ENCODE results near the gene CHAF1A.
A peak's percentile ranks its signal among the peaks of the same experiment; 100 is the strongest.

The CHAF1A gene

GRCh38 chr19:4360641-4361151 is 41.7 kb upstream of the CHAF1A start:
- no peaks in the 10 kb centered on the region for H3K9me3 ChIP-seq (ENCODE audit: insufficient read depth, low read depth, low read length)
- H3K36me3 ChIP-seq (ENCODE audit: insufficient read depth, low read length) = peaks cover 55% of the 10 kb centered on the region
- no peak overlapping the region for H3K4me3 ChIP-seq (ENCODE audit: low read length)
- 80% methylated on average over 12 of the region's 12 CpGs for WGBS
- no peaks in the 10 kb centered on the region for H3K27me3 ChIP-seq (ENCODE audit: insufficient read depth, low read length)
- H3K4me1 ChIP-seq (ENCODE audit: insufficient read depth, low read length) = no peaks in the 10 kb centered on the region
- no peak overlapping the region; the same call in 1 of the 2 replicates for H3K9ac ChIP-seq (ENCODE audit: low read depth, low read length)
- H3K27ac ChIP-seq (ENCODE audit: low read depth, low read length) = peak overlapping the region; percentile 56; the same call in 1 of the 2 replicates

DNA sequence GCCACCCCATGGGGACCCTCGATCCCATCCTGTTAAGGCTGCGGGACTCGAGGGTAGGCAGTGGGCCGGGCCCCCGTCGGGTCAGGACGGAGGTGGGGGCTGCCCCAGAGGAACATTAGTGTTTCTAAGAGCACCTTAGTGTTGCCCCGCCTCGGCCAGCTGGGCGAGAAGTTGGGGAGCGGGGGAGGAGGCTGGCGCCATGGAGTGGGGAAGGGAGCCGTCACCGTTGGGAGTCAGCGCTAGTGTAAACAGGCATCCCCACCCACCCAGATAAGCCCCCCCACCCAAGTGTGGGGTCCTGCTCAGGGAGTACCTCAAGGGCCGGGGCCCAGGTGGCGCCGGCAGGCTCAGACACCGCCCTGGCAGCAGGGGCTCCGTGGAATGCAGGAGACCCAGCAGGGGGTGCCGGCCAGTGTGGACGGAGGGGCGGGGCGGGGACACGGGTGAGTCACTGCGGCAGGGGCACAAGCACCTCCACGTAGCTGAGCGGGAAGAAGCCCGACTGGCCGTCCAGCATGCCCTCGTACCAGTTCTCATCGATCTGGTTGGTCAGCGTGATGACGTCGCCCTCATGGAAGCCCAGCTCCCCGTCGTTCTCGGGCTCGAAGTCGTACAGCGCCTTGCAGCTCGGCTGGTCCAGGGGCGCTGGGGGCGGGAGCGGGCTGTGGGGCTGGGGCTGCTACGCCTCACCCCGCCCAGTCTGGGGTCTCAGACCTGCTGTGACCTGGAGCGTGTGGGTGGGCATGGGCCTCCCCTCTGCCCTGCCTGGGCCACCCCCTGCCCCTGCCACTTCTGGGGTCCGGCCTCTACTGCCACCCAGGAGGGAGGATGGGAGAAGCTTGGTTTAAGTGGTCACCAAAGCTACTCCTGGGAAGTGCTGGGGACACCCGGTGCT is 41.0 kb upstream of the CHAF1A start:
- Histone ChIP-seq H3K4me3 (ENCODE audit: low read length) (no peak overlapping the region), H3K27me3 (ENCODE audit: insufficient read depth, low read length) (no peaks in the 10 kb centered on the region), H3K9me3 (ENCODE audit: insufficient read depth, low read depth, low read length) (no peaks in the 10 kb centered on the region), H3K4me1 (ENCODE audit: insufficient read depth, low read length) (no peaks in the 10 kb centered on the region), H3K27ac (ENCODE audit: low read depth, low read length) (peak overlapping the region; percentile 56; the same call in 1 of the 2 replicates), H3K9ac (ENCODE audit: low read depth, low read length) (no peak overlapping the region), H3K36me3 (ENCODE audit: insufficient read depth, low read length) (peaks cover 55% of the 10 kb centered on the region)
- 85% methylated on average over 47 of the region's 50 CpGs for WGBS

DNA sequence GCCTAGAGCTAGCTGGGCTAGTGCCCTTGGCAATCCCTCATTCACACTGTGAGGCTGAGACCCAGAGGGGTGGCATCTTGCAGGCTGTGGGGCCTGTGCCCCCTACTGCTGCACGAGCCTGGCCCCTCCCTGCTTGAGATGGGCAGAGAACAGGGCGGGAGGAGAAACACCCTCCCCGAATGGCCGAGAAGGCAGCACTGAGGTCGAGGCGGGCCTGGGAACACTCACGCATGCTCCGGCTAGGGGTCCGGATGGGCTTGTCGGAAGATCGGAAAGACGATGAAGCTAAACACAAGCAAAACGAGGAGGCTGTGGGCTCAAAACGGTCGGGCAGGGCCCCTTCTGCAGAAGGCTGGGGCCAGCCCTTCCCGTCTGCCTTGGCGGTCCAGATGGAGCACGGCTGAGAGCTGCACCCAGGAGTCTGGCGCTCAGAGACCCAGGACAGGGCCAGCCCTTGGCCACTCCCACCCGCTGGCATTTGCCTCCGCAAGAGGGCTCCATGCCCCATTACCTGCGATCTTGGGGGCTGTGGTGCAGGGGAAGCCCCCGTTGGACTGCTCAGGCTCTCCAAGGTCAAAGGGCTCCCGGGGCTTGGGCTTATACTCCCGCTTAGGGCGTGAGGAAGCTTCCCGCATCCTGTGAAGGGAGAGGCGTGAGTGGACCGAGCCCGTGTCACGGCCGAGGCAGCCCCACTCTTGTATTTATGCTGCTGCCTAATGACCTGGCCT is 40.2 kb upstream of the CHAF1A start:
- H3K4me3 ChIP-seq (ENCODE audit: low read length) = no peak overlapping the region
- no peaks in the 10 kb centered on the region for H3K4me1 ChIP-seq (ENCODE audit: insufficient read depth, low read length)
- H3K27ac ChIP-seq (ENCODE audit: low read depth, low read length) = peak overlapping the region; percentile 37; the same call in 1 of the 2 replicates
- 93% methylated on average over 32 of the region's 32 CpGs for WGBS
- H3K27me3 ChIP-seq (ENCODE audit: insufficient read depth, low read length) = no peaks in the 10 kb centered on the region
- no peaks in the 10 kb centered on the region for H3K9me3 ChIP-seq (ENCODE audit: insufficient read depth, low read depth, low read length)
- H3K36me3 ChIP-seq (ENCODE audit: insufficient read depth, low read length) = peaks cover 52% of the 10 kb centered on the region
- H3K9ac ChIP-seq (ENCODE audit: low read depth, low read length) = no peak overlapping the region

DNA sequence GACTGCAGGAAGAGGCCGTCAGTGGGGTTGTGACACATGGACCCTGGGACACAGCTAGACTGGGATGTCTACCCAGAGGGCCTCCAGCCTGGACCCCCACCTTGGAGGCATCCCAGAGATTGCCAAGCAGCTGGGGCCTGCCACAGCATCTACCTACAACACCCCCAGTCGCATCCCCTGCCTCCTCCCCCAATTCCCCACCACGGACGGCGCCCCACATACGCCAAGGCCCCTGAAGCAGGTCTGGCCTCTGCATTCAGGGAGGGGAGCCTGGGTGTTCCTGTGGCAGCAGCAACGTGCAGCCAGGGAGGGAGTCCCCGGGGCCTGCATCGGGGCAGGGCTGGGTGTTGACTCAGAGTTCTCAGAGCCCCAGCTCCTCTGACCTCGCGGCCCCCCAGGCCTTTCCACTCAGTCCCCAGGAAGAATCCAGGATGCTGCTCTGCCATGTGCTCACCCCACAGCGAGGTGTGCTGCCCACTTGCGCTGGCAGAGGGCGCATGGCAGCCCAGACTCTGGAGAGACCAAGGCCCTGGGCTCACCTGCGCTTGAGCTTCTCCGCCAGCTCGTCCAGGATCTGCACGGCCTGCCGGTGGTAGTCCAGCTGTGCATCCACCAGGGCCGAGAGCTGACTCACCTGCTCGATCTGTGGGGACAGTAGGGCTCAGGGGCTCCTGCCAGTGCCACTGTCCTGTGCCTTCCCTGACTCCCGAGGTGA is 39.5 kb upstream of the CHAF1A start:
- Histone ChIP-seq H3K27me3 (ENCODE audit: insufficient read depth, low read length) (no peaks in the 10 kb centered on the region), H3K27ac (ENCODE audit: low read depth, low read length) (peak overlapping the region; percentile 35; the same call in 1 of the 2 replicates), H3K36me3 (ENCODE audit: insufficient read depth, low read length) (peaks cover 47% of the 10 kb centered on the region), H3K9ac (ENCODE audit: low read depth, low read length) (no peak overlapping the region), H3K4me3 (ENCODE audit: low read length) (no peak overlapping the region), H3K4me1 (ENCODE audit: insufficient read depth, low read length) (no peaks in the 10 kb centered on the region), H3K9me3 (ENCODE audit: insufficient read depth, low read depth, low read length) (no peaks in the 10 kb centered on the region)
- 90% methylated on average over 22 of the region's 22 CpGs for WGBS

DNA sequence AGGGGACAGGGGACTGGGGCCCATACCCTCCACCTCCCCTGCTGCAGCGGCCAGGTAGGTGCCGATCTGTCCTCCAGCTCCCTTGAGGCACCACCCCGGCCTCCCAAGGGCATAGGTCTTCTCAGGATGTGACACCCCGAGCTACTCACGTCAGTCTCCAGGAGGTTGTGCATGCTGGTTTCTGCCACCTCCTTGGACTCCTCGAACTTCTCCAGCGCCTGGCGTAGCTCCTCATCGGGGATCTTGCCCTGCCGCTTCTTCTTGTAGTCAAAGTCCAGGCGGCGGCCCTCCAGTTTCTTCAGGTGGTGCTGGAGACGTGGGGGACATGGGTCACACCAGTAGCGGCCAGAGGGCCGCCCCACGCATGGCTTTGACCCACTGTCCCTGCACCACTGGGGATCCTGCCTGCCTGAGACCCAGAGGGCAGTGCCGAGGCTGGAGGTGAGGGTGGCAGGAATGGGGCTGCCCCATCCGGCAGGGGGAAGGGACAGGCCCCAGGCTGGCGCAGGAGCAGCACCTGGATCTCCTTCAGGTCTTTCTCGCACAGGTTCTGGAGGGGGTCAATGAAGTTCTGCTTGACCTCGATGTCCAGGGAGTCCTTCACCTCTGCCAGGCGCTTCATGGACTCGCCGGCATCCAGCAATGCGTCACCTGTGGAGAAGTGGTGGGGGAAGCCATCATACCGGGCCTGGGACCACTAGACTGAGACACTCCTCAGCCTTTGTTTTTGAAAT is 38.7 kb upstream of the CHAF1A start:
- Histone ChIP-seq H3K9ac (ENCODE audit: low read depth, low read length) (no peak overlapping the region), H3K27ac (ENCODE audit: low read depth, low read length) (no peak overlapping the region), H3K36me3 (ENCODE audit: insufficient read depth, low read length) (peaks cover 41% of the 10 kb centered on the region), H3K27me3 (ENCODE audit: insufficient read depth, low read length) (no peaks in the 10 kb centered on the region), H3K4me3 (ENCODE audit: low read length) (no peak overlapping the region), H3K4me1 (ENCODE audit: insufficient read depth, low read length) (peaks cover 4% of the 10 kb centered on the region; the same call in 1 of the 2 replicates), H3K9me3 (ENCODE audit: insufficient read depth, low read depth, low read length) (no peaks in the 10 kb centered on the region)
- WGBS = 95% methylated on average over 26 of the region's 26 CpGs

DNA sequence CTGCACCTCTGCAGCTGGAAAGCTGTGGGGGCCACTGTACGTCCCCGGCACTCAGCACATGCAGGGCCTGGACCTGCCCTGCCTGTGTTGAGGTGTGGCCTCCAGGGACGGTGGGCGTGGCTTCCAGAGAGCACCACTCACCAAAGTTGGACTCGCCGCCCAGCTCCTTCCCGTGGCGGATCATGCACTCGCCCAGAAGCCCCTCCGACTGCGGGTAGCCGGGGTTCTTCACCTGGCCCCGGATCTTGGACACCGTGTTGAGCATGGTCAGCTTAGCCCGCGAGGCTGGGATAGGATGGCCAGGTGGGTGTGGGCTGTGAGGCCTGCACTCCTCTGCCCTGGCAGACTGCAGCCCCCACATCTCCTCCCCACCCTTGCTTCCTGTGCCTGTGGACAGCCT is 37.1 kb upstream of the CHAF1A start:
- 94% methylated on average over 16 of the region's 16 CpGs for WGBS
- no peak overlapping the region for H3K9ac ChIP-seq (ENCODE audit: low read depth, low read length)
- H3K4me3 ChIP-seq (ENCODE audit: low read length) = no peak overlapping the region
- no peaks in the 10 kb centered on the region for H3K27me3 ChIP-seq (ENCODE audit: insufficient read depth, low read length)
- H3K27ac ChIP-seq (ENCODE audit: low read depth, low read length) = no peak overlapping the region
- no peaks in the 10 kb centered on the region for H3K9me3 ChIP-seq (ENCODE audit: insufficient read depth, low read depth, low read length)
- H3K4me1 ChIP-seq (ENCODE audit: insufficient read depth, low read length) = peaks cover 18% of the 10 kb centered on the region
- peaks cover 27% of the 10 kb centered on the region for H3K36me3 ChIP-seq (ENCODE audit: insufficient read depth, low read length)

GRCh38 chr19:4365791-4366665 is 36.4 kb upstream of the CHAF1A start:
- H3K9ac ChIP-seq (ENCODE audit: low read depth, low read length) = no peak overlapping the region
- no peaks in the 10 kb centered on the region for H3K27me3 ChIP-seq (ENCODE audit: insufficient read depth, low read length)
- H3K36me3 ChIP-seq (ENCODE audit: insufficient read depth, low read length) = peaks cover 27% of the 10 kb centered on the region
- no peak overlapping the region for H3K4me3 ChIP-seq (ENCODE audit: low read length)
- no peak overlapping the region for H3K27ac ChIP-seq (ENCODE audit: low read depth, low read length)
- H3K9me3 ChIP-seq (ENCODE audit: insufficient read depth, low read depth, low read length) = no peaks in the 10 kb centered on the region
- H3K4me1 ChIP-seq (ENCODE audit: insufficient read depth, low read length) = peaks cover 18% of the 10 kb centered on the region
- 92% methylated on average over 19 of the region's 19 CpGs for WGBS

- H3K9me3 ChIP-seq (ENCODE audit: insufficient read depth, low read depth, low read length) = no peaks in the 10 kb centered on the region
- peaks cover 27% of the 10 kb centered on the region for H3K36me3 ChIP-seq (ENCODE audit: insufficient read depth, low read length)
- H3K27ac ChIP-seq (ENCODE audit: low read depth, low read length) = no peak overlapping the region
- peaks cover 18% of the 10 kb centered on the region for H3K4me1 ChIP-seq (ENCODE audit: insufficient read depth, low read length)
- H3K27me3 ChIP-seq (ENCODE audit: insufficient read depth, low read length) = no peaks in the 10 kb centered on the region
- no peak overlapping the region for H3K9ac ChIP-seq (ENCODE audit: low read depth, low read length)
- WGBS = 95% methylated on average over 15 of the region's 16 CpGs
- no peak overlapping the region for H3K4me3 ChIP-seq (ENCODE audit: low read length)
Observed at GRCh38 chr19:4366666-4367335, 35.6 kb upstream of the CHAF1A start.

- H3K9ac ChIP-seq (ENCODE audit: low read depth, low read length) = no peak overlapping the region
Observed at GRCh38 chr19:4367336-4367723, 35.1 kb upstream of the CHAF1A start.

More at GRCh38 chr19:4367336-4367723, 35.1 kb upstream of the CHAF1A start:
- H3K36me3 ChIP-seq (ENCODE audit: insufficient read depth, low read length) = peaks cover 21% of the 10 kb centered on the region
- peaks cover 18% of the 10 kb centered on the region for H3K4me1 ChIP-seq (ENCODE audit: insufficient read depth, low read length)
- 95% methylated on average over 10 of the region's 10 CpGs for WGBS
- no peak overlapping the region for H3K4me3 ChIP-seq (ENCODE audit: low read length)
- H3K9me3 ChIP-seq (ENCODE audit: insufficient read depth, low read depth, low read length) = no peaks in the 10 kb centered on the region
- H3K27ac ChIP-seq (ENCODE audit: low read depth, low read length) = no peak overlapping the region
- no peaks in the 10 kb centered on the region for H3K27me3 ChIP-seq (ENCODE audit: insufficient read depth, low read length)
